PC-3 (cell line): ENCODE data around the gene C5orf22. TPM values are rescaled to one million over a fixed set of nuclear protein-coding genes. Genes with fewer than 3 reads are reported as not detected.
"Not testable (repeated sequence)": the region's sequence is repeated elsewhere in the genome, so short reads cannot be mapped to it uniquely, and the experiment has no call there.

ENCODE experiments used
- ATAC-seq: fragments of 200-7000 bp; cut with Tn5 transposase; 2 replicates; pipeline ENCODE4 v1.9.1; 2020; ENCODE audit warnings: mild to moderate bottlenecking, moderate library complexity
- BruUV-seq: library from RNA; stranded (reverse); fragments of 400-500 nt; replicated peaks from 2 replicates; lab custom pipeline; 2021; lab: Mats Ljungman, UMichigan
- CTCF ChIA-PET: fragments of 300-600 bp; sonication (Branson Sonifier 250); formaldehyde crosslinking; loops from one replicate; lab custom pipeline; 2022; ENCODE audit warnings: antibody characterized with exemption; lab: Charles Lee
- POLR2A ChIA-PET: fragments of 300-600 bp; sonication (Branson Sonifier 250); formaldehyde crosslinking; loops from one replicate; lab custom pipeline; 2022; ENCODE audit warnings: antibody characterized with exemption; ENCODE audit not compliant: unreplicated experiment; lab: Charles Lee
- DNase-seq: peaks from one replicate; pipeline ENCODE4 v3.0.0-alpha.2; 2015
- H2AFZ ChIP-seq: fragments of 300-600 bp; sonication (generic); 2 replicates; pipeline ENCODE4 v1.6.0; 2016; ENCODE audit warnings: antibody characterized with exemption, low read length
- H3F3A ChIP-seq: fragments of 300-600 bp; sonication (generic); one replicate; pipeline ENCODE4 v1.6.0; 2017; ENCODE audit warnings: antibody characterized with exemption, low read length, control low read depth, mild to moderate bottlenecking; ENCODE audit not compliant: unreplicated experiment
- H3K27ac ChIP-seq: fragments of 300-600 bp; sonication (generic); 2 replicates; pipeline ENCODE4 v1.5.1; 2016; ENCODE audit warnings: mild to moderate bottlenecking, low read length
- H3K27me3 ChIP-seq: fragments of 300-600 bp; sonication (generic); 2 replicates; pipeline ENCODE4 v1.6.1; 2016; ENCODE audit warnings: low read length, mixed read lengths
- H3K36me3 ChIP-seq: fragments of 300-600 bp; sonication (generic); 2 replicates; pipeline ENCODE4 v1.6.1; 2016; ENCODE audit warnings: low read depth, mixed run types, low read length, mixed read lengths
- H3K4me1 ChIP-seq: fragments of 300-600 bp; sonication (generic); 2 replicates; pipeline ENCODE4 v1.5.1; 2016; ENCODE audit warnings: low read length; ENCODE audit not compliant: insufficient read depth
- H3K4me2 ChIP-seq: fragments of 300-600 bp; sonication (generic); 2 replicates; pipeline ENCODE4 v1.6.0; 2016; ENCODE audit warnings: low read length
- H3K4me3 ChIP-seq: fragments of 300-600 bp; sonication (generic); 2 replicates; pipeline ENCODE4 v1.5.1; 2016; ENCODE audit warnings: mild to moderate bottlenecking, low read length, mixed read lengths
- H3K79me2 ChIP-seq: fragments of 300-600 bp; sonication (generic); 2 replicates; pipeline ENCODE4 v1.6.1; 2017; ENCODE audit warnings: low read length, mixed read lengths
- H3K9ac ChIP-seq: fragments of 300-600 bp; sonication (generic); 2 replicates; pipeline ENCODE4 v1.6.0; 2016; ENCODE audit warnings: mild to moderate bottlenecking, low read length
- H3K9me2 ChIP-seq: fragments of 300-600 bp; sonication (generic); replicated peaks from 2 replicates; pipeline ENCODE4 v1.6.1; 2016; ENCODE audit warnings: mixed run types, low read length, mixed read lengths
- H3K9me3 ChIP-seq: fragments of 300-600 bp; sonication (generic); 2 replicates; pipeline ENCODE4 v1.6.1; 2016; ENCODE audit warnings: low read length, mixed read lengths
- H4K20me1 ChIP-seq: fragments of 300-600 bp; sonication (generic); 2 replicates; pipeline ENCODE4 v1.6.1; 2016; ENCODE audit warnings: low read length, mixed read lengths
- EZH2 ChIP-seq: fragments of 300-600 bp; sonication (generic); IDR thresholded peaks from one replicate; pipeline ENCODE4 v1.6.1; 2017; ENCODE audit warnings: antibody characterized with exemption, mild to moderate bottlenecking, low read length; ENCODE audit not compliant: unreplicated experiment
- EZH2phosphoT487 ChIP-seq: fragments of 300-600 bp; sonication (generic); IDR thresholded peaks from 2 replicates; pipeline ENCODE4 v1.6.1; 2018; ENCODE audit warnings: mild to moderate bottlenecking, antibody characterized with exemption, low read length, borderline replicate concordance
- intact Hi-C: fragments of 100-400 bp; cut with micrococcal nuclease; formaldehyde crosslinking; loops from 2 replicates; pipeline ENCODE4 v1.9.0; 2023
- total RNA-seq: library from RNA; depleted of rRNA; stranded (reverse); fragments of >200 nt; gene quantifications from 2 replicates; pipeline ENCODE4 v1.2.3, GENCODE V29; 2014
- TF ChIP-seq, protein P1 (sequence below): fragments of 300-600 bp; sonication (generic); conservative IDR thresholded peaks from 2 replicates; pipeline ENCODE4 v1.5.1; 2017; ENCODE audit warnings: antibody characterized with exemption, low read depth, mild to moderate bottlenecking, low read length

C5orf22 gene
- total RNA-seq, 1 experiment from 2014 or later = 15.3 TPM

DNA sequence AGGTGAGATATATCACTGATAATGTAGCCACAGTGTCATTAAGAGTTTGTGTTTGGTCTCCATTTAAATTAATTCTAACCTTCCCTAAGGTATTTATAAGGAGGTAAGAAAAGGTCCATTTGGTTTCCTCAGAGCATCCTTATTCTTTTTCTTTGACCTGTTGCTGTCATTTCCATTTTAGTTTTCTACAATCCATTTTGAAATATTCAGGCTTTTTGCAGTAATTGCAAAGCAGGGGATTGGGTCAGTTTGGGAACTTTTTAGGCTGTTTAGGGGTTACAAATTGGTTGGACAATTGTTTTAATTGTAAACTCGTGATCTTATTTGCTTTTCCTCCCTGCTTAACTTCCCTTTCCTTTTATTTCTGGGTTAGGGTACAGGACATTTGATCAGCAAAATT lies 64.3 kb downstream of the C5orf22 start:
- Histone ChIP-seq H4K20me1 (no peaks in the 10 kb centered on the region), H3K4me3 (no peak overlapping the region), H3K9ac (no peak overlapping the region), H3K9me2 (no peaks in the 10 kb centered on the region), H3K9me3 (no peaks in the 10 kb centered on the region), H3K79me2 (no peaks in the 10 kb centered on the region), H2AFZ (no peak overlapping the region), H3K27ac (no peak overlapping the region), H3F3A (no peaks in the 10 kb centered on the region), H3K4me2 (no peak overlapping the region), H3K36me3 (no peaks in the 10 kb centered on the region), H3K4me1 (no peaks in the 10 kb centered on the region), H3K27me3 (peaks cover 86% of the 10 kb centered on the region)
- DNase-seq (no peak), ATAC-seq (no peak)
- no TSS peak for BruUV-seq
- POLR2A ChIA-PET = no interaction called here
- TF ChIP-seq, protein P1, sequence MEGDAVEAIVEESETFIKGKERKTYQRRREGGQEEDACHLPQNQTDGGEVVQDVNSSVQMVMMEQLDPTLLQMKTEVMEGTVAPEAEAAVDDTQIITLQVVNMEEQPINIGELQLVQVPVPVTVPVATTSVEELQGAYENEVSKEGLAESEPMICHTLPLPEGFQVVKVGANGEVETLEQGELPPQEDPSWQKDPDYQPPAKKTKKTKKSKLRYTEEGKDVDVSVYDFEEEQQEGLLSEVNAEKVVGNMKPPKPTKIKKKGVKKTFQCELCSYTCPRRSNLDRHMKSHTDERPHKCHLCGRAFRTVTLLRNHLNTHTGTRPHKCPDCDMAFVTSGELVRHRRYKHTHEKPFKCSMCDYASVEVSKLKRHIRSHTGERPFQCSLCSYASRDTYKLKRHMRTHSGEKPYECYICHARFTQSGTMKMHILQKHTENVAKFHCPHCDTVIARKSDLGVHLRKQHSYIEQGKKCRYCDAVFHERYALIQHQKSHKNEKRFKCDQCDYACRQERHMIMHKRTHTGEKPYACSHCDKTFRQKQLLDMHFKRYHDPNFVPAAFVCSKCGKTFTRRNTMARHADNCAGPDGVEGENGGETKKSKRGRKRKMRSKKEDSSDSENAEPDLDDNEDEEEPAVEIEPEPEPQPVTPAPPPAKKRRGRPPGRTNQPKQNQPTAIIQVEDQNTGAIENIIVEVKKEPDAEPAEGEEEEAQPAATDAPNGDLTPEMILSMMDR = no peak
- TF ChIP-seq EZH2phosphoT487 (no peak), EZH2 (no peak)
- intact Hi-C loops = no loop called here
- CTCF ChIA-PET = no interaction called here

GRCh38 chr5:31598640-31599611 lies 66.8 kb downstream of the C5orf22 start:
- ATAC-seq = no peak
- no TSS peak for BruUV-seq
- no peak for TF ChIP-seq EZH2phosphoT487
- TF ChIP-seq EZH2 = no peak
- TF ChIP-seq, protein P1 = no peak

DNA sequence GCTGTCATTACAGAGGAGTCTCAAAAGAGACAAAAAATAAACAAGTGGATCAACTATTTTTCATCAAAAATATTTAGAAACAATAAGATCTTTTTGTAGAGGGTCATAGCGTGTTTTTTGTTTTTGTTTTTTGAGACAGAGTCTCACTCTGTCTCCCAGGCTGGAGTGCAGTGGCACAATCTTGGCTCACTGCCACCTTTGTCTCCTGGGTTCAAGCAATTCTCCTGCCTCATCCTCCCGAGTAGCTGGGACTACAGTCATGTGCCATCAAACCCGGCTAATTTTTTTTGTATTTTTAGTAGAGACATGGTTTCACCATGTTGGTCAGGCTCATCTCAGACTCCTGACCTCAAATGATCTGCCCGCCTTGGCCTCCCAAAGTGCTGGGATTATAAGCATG lies 70.2 kb downstream of the C5orf22 start:
- H3K9me3 ChIP-seq, DNase-seq, ATAC-seq, H3K4me3 ChIP-seq, H3K4me1 ChIP-seq, BruUV-seq, H3F3A ChIP-seq, H3K36me3 ChIP-seq, H3K27ac ChIP-seq, CTCF ChIA-PET, H2AFZ ChIP-seq, H3K9ac ChIP-seq, H3K79me2 ChIP-seq, POLR2A ChIA-PET, H4K20me1 ChIP-seq, H3K9me2 ChIP-seq, intact Hi-C loops, H3K4me2 ChIP-seq: not testable (repeated sequence)
- peaks cover 81% of the 10 kb centered on the region for H3K27me3 ChIP-seq

More at GRCh38 chr5:31598640-31599611, 66.8 kb downstream of the C5orf22 start:
- Histone ChIP-seq H3K9me3 (no peaks in the 10 kb centered on the region), H3K4me1 (no peaks in the 10 kb centered on the region), H3K9ac (no peak overlapping the region), H3K27me3 (peaks cover 85% of the 10 kb centered on the region), H3F3A (no peaks in the 10 kb centered on the region), H3K4me3 (no peak overlapping the region), H2AFZ (no peak overlapping the region), H3K27ac (no peak overlapping the region), H3K4me2 (no peak overlapping the region), H3K9me2 (no peaks in the 10 kb centered on the region), H4K20me1 (no peaks in the 10 kb centered on the region), H3K79me2 (no peaks in the 10 kb centered on the region), H3K36me3 (no peaks in the 10 kb centered on the region)
- no peak for DNase-seq
- POLR2A ChIA-PET = interaction anchor here (0.6 kb wide), 1 partner anchor 1822 kb away, joined by 5 read pairs; no protein-coding TSS in a partner anchor
- CTCF ChIA-PET = interaction anchor here (0.6 to 0.7 kb wide), 2 partner anchors 44 to 532 kb away, joined by 3 to 6 read pairs; no protein-coding TSS in a partner anchor
- intact Hi-C loops = no loop called here
